GM18505 (cell line): ENCODE data around the gene ZNF343.

Experiments
- ATAC-seq: cut with Tn5 transposase; IDR thresholded peaks from one replicate; pipeline ENCODE4 v1.9.1; 2021; ENCODE audit not compliant: unreplicated experiment
- POLR2A ChIP-seq: IDR thresholded peaks from 4 replicates; pipeline ENCODE4 v1.6.1; 2011; ENCODE audit warnings: borderline replicate concordance; ENCODE audit not compliant: insufficient read depth, insufficient read length; ENCODE audit errors: extremely low read depth

ZNF343 gene

GRCh38 chr20:2469991-2470422 is 38.7 kb downstream of the ZNF343 start:
- no peak for TF ChIP-seq POLR2A
- peak; percentile 30 for ATAC-seq

- no peak for TF ChIP-seq POLR2A
- no peak for ATAC-seq
These were observed 39.9 kb downstream of the ZNF343 start for GRCh38 chr20:2468581-2469407.

DNA sequence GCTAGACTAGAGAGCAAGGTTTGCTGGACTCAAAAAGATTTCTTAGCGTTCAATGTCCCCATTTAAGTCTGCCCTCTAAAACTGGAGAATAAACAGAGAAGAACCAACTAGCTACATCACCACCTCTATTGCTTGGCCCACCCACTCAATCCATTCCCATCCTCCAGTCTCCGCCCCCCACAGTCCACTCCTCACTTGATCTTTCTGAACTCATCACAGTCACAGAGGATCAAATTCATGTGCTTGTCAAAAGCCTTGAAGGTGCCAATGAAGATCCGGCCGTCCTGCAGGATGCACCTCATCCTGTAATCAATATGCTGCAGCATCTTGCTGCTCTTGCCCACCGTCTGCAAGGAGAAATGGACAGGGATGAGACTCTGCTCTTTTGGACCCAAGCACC is 41.3 kb downstream of the ZNF343 start:
- TF ChIP-seq POLR2A: peak; percentile 37
- ATAC-seq: no peak

- ATAC-seq: no peak
- no peak for TF ChIP-seq POLR2A
These were observed 43.6 kb downstream of the ZNF343 start for GRCh38 chr20:2465100-2465499.

DNA sequence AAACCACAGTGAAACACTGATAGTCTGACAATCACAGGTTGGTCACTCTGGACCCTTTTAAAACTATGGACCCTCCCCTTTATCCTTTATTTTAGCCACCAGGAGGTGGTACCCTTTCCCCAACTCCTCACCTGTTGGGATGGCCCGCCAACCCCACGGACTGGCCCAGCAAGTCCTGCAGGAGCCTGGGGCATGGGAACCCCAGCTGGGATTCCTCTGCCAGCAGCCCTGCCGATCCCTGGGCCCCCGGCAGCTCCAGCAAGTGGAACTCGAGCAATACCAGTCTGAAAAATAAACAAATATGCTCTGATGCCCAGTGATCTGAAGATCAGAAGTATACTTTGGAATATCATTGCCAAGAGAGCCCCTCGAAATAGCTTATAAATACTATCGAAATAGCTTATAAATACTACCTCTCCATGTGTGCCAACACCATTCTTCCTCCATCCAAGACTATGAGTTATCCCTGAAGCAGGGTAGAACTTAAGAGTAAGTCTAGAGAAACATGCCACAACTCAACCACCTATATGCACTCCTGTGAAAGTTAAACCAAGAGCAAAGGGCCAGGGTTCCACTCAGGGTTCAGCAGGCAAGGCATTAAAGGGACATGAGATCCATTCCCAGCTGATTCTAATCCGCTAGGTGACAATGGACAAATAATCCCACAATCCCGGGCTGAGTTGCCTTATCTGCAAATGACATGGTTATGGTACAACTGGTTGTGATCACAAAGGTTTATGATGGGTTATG is 44.9 kb downstream of the ZNF343 start:
- no peak for ATAC-seq
- TF ChIP-seq POLR2A: no peak

GRCh38 chr20:2462484-2462883 is 46.2 kb downstream of the ZNF343 start:
- no peak for TF ChIP-seq POLR2A
- ATAC-seq: no peak

DNA sequence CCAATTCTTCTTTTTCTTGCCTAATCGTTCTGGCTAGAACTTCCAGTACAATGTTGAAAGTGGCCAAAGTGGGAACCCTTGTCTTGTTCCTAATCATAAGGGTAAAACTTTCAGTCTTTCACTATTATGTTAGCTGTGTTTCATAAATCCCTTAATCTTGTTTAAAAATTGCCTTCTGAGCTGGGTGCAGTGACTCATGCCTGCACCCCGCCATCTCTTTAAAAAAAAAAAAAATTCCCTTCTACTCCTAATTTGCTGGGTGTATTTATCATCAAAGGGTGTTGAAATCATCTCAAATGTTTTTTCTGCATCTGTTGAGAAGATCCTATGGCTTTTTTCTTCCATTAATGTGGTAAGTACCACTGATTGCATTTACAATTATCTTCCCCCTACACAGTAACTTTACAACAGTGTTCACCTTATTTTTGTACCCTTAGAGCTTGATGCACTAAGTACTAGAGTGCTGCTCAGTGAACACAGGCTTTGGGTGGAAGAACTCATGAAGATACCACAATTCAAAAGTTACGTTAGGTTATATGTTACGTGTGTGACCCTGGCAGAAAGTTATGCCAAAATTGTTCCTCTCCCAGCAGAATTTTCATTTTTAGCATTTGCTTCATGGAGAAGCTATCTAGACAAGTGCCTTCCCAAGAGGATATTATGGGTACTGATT is 47.8 kb downstream of the ZNF343 start:
- no peak for TF ChIP-seq POLR2A
- ATAC-seq: no peak

- ATAC-seq: no peak
These were observed 48.5 kb downstream of the ZNF343 start for GRCh38 chr20:2459981-2460751.

DNA sequence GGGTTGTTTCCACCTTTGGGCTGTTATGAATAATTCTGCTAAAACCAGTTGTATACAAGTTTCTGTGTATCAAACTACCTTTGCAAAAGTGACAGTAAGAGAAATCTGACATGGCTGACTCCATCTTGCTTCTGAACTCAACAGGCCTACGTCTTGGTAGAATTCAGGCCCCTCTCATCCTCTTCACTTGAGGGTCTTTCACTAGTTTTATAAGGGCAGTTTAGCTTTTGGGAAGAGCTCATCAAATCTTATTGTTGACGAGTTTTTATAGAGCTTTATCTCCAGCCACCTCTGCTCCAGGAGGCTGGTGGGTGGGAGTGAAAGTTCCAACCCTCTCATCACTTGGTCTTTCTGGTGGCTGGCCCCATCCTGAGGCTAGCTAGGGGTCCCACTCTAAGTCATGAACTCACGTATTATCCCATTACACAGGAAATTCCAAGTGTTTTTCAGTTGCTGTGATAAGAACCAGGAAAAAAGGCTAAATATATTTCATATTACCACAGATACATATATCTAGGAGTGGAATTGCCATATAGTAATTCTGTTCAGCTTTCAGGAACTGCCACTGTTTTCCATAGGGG is 49.7 kb downstream of the ZNF343 start:
- no peak for ATAC-seq

More at GRCh38 chr20:2459981-2460751, 48.5 kb downstream of the ZNF343 start:
- TF ChIP-seq POLR2A: no peak

DNA sequence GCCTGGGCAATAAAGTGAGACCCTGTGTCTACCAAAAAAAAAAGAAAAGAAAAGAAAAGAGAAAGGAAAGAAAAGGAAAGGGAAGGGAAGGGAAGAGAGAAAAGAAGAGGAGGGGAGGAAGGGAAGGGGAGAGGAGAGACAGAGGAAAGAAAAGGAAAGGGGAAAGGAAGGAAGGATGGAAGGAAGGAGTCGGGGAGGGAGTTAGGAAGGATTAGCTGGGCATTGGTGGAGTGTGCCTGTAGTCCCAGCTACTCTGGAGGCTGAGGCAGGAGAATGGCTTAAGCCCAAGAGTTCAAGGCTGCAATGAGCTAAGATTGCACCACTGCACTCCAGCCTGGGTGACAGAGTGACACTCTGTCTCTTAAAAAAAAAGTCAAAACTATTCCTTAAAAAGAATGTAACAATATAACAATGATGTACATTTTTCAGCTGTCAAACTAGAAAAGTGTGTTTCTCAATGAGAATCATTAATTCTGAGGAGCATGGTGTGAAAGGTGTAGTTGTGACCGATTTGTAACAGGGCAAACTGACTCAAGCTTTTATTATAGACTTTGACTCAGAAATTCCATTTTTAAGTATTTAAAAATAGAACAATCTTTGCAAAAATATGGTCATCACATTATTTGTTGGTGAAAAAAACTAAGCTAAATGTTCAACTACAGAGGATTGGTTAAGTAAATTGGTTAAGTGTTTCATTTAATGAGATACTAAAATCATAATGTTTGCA is 52.8 kb downstream of the ZNF343 start:
- ATAC-seq: no peak
- TF ChIP-seq POLR2A: no peak

More for the DNA sequence above, 49.7 kb downstream of the ZNF343 start:
- no peak for TF ChIP-seq POLR2A

GRCh38 chr20:2453792-2454191 is 54.9 kb downstream of the ZNF343 start:
- no peak for TF ChIP-seq POLR2A
- ATAC-seq: no peak
